Tibial nerve (tissue), 4 donors: ENCODE data around the gene STIM1.

ENCODE experiments used
- EP300 ChIP-seq, 2 donors: sonication (generic); formaldehyde crosslinking; IDR thresholded peaks; one replicate each; pipeline ENCODE4 v1.6.1; 2017; ENCODE audit warnings: antibody characterized with exemption in 2 of 2, mild to moderate bottlenecking in 1 of 2
- TF ChIP-seq, protein P1 (sequence below), 5 experiments: fragments of 200-600 bp in 3 of 5; fragments of 450-650 bp in 2 of 5; sonication (generic) in 3 of 5; IDR thresholded peaks; one replicate each; pipeline ENCODE4 v1.5.1; 2016 to 2019; ENCODE audit warnings: antibody characterized with exemption in 5 of 5, mild to moderate bottlenecking in 3 of 5, moderate library complexity in 2 of 5

DNA sequence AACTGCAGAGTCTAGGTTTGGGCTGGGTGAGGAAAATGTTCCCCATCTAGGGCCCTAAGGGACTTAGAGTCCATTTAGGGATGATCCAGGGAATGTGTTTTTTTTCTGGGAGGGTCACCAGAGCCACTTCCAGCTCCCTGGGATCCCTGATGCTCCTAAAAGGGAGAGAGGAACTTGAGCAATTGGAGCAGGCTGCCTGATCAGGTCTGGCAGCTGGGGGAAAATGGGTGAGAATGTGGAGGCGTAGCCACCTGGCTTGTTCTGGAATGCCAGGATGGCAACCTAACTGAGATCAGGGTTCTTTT is 45.9 kb upstream of the STIM1 start:
- TF ChIP-seq, protein P1, sequence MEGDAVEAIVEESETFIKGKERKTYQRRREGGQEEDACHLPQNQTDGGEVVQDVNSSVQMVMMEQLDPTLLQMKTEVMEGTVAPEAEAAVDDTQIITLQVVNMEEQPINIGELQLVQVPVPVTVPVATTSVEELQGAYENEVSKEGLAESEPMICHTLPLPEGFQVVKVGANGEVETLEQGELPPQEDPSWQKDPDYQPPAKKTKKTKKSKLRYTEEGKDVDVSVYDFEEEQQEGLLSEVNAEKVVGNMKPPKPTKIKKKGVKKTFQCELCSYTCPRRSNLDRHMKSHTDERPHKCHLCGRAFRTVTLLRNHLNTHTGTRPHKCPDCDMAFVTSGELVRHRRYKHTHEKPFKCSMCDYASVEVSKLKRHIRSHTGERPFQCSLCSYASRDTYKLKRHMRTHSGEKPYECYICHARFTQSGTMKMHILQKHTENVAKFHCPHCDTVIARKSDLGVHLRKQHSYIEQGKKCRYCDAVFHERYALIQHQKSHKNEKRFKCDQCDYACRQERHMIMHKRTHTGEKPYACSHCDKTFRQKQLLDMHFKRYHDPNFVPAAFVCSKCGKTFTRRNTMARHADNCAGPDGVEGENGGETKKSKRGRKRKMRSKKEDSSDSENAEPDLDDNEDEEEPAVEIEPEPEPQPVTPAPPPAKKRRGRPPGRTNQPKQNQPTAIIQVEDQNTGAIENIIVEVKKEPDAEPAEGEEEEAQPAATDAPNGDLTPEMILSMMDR (IDR thresholded peaks at IDR 0.05), result no peak
- TF ChIP-seq EP300 (IDR thresholded peaks at IDR 0.05), result no peak
